Nucleus accumbens (tissue), 56 donors: ENCODE results near the gene HOXA5.

Source experiments
- DNase-seq, 56 donors: peaks; one replicate each; lab custom pipeline; 2025; lab: John Stamatoyannopoulos, UW

Gene HOXA5

DNA sequence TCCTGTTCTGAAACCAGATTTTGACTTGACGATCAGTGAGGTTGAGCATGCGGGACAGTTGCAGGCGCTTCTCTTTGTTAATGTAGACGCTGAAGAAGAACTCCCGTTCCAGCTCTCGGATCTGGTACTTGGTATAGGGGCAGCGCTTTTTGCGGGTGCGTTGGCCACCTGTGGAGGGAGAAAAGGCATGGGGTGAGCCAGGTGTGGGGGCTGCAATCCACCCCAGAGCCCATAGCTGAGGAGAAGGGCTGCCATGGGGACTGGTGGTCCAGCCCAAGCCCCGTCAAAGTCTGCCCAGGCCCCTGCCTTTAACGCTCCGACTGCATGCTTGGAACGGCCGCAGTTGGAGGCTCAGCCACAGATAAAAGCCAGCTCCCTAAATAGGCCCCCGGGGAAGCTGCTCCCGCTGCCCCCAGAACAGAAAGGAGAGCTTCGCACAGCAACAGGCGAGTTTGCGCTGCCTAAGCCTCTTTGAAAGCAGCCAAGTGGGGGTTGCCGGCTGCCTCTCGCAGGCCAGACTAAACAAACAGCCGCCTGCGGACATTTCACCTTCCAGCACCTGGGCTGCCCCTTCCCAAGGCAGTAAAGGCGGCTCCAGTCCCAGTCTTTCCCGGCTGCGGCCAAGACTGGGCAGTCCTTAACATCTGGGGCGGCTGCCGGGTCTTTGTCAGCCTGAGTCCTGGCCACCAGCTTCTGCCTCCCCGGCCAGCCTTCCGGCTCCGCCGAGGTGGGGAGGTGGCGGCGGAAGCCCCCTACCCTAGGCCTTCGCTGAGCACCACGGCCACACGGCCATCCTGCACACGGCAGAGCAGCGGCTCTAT lies 39.6 kb upstream of the HOXA5 start:
- DNase-seq = no peak

DNA sequence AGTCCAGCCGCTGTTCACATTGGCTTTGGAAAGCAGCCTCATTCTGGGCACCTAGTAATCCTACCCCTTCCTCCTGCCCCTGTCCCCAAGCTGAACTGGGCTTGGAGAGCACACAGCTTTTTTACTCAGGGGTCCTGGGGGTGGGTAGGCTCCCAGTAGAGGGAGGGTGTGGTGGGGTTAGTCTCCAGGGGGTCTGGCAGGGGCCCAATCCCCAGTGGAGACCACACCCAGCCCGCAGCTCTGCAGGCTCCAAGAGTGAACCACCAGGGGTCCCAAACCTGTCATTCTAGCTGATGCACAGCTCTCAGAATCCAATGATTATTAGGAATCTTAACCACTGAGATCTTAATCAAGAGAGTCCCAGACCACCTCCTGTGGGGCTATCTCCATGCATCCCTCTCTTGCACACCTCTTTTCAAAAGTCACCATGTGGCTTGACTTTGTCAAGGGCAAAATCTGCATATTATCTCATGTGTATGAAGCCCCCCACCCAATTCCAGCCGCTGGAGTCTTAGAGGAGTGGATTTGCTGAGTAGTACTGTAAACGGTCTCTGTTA lies 38.9 kb upstream of the HOXA5 start:
- DNase-seq = no peak

DNA sequence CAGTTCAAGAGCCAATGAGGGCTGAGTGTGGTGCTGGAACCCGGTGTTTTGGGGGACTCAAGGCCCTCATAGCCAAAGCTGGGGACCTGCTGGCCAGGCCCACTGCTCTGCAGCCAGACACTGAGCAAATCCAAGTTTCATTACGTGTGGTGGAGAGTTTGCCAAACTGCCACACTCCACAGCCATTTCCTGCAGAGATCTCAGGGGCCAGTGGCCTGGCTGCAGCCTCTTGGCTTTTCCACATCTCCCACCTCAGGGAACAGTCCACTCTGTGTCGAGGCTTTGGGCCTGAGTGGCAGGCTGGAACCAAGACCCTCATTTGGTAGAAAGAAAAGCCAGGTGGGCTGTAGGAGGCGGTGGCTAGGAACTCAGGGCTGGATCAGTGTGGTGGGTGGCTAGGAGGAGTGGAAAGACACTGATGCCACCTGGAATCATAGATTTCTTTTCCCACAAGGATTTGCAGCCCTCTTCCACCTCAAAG lies 38.4 kb upstream of the HOXA5 start:
- no peak for DNase-seq

DNA sequence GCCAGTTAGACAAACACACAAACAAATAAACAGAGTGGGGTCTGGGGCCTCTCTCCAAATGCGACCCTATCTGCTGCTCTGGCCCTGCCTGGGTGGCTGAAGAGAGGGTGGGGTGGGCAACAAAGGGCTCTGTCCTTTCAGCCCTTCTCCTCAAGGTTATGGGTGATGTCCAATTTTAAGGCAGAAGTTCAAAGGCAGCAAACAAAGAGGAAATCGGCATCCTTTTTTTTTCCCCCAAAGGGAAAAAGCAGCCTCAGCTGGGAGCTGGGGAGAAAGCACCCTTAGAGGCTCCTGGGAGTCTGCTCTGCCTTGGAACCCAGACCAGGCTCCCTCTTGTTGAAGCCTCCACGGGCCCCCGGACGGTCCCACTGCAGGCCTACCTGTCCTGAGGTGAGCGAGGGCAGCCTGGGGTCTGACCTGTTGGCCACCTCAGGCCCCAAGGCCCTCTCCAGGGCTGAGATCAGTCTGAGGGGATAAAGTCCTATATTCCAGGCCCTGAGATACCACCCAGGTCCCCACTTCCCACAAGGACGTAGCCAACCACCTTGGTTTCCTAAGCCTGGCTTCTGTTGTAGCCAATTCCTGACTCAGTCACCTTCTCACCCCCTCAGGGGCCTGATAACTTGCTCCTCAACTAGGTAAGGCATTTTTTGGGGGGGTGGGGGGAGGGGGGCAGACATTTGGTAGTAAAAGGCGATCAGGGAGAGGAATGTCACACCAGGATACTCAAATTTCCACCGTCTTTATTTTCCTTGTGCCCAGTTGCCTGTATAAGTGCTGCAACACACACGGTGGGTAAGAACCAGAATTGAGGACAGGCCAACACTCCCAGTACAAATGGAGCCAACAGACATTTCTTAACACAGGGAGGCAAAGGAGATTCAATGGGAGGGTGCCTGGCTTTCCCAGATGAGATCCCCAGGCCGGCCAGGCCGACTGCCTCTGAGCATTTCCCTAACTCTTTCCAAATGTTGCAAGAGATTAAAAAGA lies 37.2 kb upstream of the HOXA5 start:
- no peak for DNase-seq

DNA sequence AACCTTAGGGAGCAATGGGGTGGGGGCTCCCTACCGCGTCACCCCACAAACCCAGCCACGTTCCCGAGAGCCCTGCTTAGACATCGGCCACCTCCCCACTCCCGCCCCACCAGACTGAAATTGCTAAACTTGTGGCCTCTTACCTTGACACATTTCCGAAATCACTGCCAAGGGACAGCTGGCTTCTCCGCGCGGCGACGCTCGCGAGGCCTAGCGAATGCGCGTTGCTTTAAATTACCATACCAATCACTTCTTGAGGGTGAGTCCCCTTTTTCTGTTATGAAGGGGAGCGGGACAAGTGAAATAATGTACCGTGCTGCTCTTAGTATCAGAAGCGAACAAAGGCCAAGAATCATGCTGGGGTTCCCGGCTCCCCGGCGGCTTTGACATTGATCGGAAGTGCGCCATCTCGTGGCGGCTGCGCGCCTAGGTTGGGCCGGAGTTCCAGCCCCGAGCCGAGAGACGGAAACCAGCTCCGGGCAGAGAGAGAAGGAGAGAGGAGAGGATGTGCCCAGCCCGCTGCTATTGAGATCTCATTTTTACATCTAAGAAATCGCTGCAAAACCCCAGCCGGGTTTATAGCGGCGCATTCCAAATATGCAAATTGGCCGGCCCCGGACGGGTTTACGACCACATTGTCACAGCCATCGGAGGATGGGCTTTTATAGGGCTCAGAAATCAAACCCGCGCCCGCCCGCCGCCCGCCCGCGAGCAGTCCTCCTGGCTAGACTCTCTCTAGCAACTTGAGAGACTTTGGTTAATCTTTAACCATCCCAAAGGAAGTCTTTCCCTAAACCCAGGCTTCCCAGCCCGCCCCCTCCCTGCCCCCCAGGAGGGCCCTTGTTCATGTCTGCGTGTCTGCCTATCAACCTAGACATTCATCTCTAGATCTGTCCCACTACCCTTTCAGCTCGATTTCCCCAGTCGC lies 36.3 kb upstream of the HOXA5 start:
- peak in 4 of 56 donors; percentile 9 to 53 (median 11) for DNase-seq

DNA sequence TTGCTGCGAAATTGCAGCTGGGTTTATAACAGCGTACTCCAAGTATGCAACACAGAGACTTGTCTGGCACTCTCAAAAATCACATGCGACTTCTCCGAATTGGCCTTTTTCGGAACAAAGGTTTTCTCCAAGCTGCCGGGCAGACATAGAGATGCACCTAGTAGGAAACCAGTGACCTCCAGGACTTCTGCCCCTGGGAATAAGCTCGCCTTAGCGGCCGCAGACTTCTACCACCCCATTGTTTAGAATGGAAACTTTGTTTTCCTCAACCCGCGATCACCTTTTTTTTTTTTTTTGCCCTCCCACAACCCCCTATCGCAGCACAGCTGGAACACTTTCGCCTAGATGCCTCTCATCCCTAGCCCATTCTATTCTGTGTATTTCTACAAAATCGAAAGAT lies 35.5 kb upstream of the HOXA5 start:
- DNase-seq = no peak

DNA sequence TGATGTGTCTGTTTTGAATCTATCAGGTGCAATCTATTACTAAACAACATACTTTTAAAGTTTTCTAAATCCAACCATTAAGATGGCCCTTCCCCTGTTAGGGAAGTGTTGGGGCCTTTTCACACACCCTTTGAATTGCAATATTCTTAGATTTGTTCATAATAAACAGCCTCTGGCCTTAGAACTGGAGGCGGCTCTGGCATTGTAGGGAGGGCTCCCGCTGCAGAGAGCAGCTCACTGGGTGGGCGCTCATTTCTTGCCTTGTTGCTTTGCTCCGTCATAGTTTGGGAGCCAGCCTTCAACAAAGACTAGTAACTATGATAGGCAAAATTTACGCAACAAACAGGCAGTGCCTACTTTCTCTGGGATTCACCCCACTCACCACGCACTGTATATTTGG lies 34.9 kb upstream of the HOXA5 start:
- no peak for DNase-seq

DNA sequence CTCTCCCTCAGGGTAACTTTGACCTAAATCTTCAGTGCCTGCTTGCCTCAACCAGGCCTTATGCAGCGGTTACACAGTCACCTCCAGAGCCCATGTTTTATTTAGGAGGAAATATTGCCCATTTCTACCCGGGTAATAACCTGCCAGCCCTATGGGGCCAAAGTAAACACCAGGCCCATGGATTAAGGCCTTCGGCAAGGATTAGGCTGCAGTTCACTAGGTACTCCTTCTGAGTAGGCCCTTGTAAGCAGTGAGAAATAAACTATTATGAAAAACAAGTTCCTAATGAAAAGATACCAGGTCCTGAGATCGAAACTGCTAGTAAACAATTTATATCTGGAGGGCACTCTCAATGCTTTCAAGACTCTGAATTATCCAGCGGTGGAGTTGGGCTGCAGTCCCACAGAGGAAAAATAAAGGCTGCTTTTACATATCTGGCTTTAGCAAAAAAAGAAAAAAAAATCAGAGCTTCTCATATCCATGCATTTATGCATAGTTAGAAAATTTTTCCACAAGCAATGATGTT lies 34.4 kb upstream of the HOXA5 start:
- no peak for DNase-seq

DNA sequence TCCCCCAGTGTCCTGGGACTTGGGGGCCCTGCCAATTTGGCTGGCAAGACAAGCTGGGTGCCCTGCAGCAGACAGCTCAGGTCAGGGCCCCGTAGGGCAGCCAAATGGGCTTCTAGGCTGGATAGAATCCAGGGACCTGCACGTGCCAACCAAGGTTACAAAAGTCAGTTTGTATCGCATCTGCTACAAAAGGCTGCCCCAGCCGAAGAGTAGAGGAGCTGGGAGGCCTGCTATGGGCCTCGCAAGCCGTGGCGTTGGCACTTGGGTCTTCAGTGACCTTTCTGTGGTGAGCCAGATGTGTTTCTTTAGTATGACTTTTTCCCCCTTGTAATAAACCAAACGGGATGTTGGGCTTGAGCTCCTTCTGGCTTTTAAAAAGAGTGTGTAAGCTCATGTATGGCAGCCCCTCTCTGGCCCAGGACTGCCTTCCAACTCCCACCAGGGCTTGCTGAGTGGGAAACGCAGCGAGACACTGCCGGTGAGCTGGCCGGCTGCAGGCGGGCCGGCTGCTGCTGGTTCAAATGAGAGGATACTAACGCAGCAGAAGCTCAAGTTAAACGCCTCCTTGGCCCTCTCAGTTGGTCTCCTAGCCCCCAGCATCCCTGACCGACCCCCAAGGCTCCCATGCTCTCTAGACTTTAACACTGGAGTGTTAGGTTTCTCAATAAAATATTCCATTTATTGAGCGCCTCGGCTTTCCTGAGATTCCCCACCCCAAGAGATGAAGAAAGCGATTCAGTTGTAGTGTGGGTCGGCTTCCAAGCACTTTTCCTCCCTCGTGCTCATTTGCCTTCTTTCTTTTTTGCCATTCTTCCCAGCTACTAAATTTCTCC lies 33.7 kb upstream of the HOXA5 start:
- DNase-seq = no peak

DNA sequence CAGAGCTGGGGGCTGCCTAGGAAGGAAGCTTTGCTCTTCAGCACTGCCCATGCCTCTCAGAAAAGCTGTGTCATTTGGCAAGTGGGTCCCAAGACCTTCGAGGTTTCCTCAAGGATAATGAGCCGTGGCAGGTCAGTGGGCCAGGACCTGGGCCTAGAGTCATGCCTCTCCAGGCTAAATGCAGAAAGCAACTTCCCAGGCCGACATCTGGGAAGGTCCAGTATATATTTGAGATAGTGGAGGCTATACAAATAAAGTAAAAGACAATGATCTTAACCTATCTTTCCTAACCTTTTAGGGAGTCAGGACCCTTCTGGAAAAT lies 33.0 kb upstream of the HOXA5 start:
- DNase-seq = no peak

DNA sequence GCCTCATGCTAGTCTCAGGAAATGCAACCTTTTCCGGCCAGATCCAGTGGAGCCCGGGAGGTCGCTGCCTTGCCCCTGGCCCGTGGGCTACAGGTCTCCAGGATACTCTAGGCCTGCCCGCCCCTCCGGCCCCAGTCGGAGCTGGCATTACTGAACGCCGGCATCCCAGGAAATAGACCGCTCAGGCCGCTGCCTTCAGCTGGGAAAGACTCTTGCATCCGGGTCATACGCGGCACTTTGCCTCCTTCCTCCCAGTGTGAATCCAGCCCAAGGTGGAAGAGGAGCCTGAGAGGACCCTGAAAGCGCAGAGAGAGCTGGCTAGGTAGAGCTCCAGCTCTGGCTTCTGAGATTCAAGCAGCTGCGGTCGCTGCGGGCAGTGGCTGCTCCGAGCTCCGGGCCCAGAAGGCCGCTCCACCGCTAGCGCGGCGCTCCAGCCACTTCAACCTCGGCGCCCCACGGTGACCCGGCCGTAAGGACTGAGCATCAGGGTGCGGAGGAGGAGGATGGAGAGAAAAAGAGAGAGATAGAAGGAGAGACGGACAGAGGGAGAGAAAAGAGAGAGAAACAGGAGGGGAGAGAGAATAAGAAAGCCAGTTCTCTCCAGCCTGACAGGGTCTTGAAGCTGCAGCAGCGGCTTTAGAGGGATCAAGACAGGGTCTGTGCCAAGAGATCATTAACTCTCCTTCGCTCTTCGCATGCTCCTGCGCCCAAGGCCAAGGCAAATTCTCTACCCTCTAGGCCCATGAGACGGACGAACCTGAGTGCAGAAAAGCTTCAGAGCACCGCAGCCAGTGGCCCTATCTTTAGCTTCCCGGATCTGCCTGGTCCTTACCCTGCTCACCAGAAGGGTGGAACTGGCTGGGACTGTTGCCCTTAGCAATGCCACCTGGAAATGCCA lies 32.4 kb upstream of the HOXA5 start:
- DNase-seq = no peak

DNA sequence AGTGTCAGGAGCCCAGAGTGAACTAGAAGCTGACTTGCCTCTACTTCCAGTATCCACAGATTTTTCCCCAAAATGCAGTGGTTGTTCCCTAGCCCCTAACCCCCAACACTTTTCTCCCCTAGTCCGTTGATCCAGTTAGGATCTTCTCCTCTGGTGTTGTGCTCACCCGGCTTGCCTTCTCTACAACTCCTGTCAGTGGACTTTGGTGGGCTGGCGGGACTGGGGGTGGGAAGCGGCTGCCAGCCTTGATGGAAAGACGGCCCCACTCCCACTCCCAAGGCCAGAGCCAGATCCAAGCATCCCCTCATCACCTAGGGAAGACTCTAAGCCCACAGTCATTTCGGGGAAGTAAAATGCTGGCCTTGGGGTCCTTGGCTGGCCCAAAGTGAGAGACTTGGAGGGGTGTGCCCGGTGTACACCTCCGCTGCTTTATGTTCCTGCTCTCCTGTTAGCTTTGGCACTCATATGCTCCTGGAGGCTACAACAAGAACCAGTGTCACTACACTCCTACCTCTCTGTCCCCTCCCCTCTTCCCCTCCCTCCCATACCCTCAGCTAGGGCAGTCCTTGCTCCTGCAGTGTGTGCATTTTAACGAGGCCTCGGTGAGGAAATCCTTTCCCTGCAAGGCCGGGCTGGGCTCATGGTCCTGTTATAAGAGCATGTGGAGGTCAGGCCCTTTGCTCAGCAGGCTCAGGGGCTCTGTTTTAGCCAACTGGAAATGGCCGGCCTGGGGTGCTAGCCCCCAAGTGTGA lies 31.6 kb upstream of the HOXA5 start:
- no peak for DNase-seq

DNA sequence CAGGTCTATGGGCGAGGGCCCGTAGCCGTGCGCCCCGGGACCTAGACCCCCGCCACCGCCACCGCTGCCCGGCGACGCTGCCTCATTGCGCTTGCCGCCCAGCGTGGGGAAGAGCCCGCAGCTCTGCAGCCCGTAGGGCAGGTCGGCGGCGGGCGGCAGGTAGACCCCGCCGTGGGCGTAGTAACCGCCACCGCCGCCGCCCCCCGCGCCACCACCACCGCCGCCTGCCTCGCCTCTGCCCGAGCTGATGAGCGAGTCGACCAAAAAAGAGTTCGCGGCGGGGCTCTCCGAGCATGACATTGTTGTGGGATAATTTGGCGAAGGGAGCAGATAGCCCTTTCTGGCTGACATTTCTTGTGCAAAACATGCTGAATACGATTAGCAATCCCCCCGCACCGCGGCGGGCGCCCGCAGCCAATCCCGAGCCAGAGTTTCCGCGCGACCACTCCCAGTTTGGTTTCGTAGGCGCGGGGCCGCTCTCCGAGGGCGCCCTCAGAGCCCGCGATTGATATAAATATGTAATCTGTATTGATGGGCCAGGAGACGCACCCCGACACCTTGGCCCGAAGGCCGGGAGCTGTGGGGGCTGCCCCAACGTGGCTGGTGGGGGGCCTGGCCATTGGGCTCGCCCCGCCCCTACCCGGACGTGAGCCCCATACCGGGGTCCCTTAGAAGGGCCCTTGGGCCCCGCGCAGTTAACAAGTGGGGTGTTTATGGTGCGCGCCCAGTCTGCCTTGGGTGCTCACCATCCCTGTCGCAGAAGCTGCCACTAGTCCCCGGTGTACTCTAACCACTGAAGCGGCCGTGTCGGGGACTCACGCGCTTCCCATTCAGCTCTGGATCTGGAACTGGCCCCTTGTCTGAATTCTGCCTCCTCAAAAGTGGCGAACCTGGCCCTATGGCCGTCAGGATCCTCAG lies 30.7 kb upstream of the HOXA5 start, which contains the start of gene HOXA10:
Gene HOXA10, minus strand, starts transcription at position 365 of the 918 bp plus-strand sequence. Its CDS starts 14 bp downstream, at position 351.
- DNase-seq = no peak

DNA sequence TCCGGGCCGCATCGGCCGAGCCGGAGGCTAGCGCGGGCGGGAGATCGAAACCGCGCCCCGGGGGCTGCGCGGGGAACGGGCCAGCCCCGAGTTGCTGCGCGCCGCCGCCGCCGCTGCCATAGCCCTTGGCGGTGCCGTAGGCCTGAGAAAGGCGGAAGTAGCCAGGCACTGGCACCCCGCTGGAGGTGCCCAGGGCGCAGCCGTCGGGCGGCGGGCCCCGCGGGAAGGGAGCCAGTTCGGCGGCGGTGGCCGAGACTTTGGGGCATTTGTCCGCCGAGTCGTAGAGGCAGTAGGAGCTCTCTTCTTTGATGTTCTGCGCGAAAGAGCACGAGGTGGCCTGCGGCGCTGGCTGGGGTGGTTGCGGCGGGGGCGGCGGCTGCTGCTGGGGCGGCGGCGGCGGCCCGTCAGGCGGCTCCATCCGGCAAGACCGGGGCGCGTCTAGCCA lies 30.1 kb upstream of the HOXA5 start:
- DNase-seq = no peak

DNA sequence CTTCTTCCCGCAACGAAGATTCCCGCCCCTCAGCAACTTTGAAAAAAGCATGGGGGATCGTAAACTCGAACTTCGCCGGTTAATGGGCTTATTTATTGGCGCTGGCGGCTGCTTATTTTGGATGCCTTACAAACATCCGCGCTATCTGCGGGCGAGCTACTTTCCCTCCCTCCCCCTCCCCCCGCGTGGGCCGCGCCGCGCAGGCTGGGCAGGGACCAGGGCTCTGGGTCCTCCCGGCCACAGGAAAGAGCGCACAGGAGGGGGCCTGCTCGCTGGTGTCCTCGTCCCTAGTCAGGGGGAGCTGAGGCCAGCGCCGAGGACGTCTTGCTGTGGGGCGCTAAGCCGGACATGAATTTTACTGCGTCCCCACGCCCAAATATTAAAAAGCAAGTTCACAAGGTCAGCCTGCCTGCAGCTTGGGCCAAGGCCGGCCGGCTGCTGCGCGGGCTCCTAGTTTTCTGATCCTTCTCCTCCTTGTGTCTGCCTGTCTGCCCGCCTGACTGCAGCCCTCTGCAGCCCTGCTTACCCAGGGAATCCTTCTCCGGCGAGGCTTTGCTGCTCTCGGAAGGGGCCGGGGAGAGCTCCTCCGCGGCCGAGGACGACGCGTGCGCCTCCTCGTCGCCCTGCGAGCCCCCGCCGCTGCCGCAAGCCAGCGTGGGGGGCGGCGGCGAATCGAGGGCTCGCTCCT lies 29.5 kb upstream of the HOXA5 start:
- DNase-seq = no peak
